SK-N-SH (cell line): ENCODE data around the gene MTNR1A. TPM values are rescaled to one million over a fixed set of nuclear protein-coding genes. Genes with fewer than 3 reads are reported as not detected.

ENCODE experiments used
- CTCF ChIA-PET: fragments of 300-600, 350-600 bp; formaldehyde crosslinking; extraction: SDS; loops from one replicate; lab custom pipeline; 2021; lab: Yijun Ruan, JAX
- POLR2A ChIA-PET: fragments of 350-600 bp; sonication (Branson Sonifier 250); formaldehyde crosslinking; extraction: SDS; loops from one replicate; lab custom pipeline; 2020; ENCODE audit warnings: antibody characterized with exemption, inconsistent platforms; lab: Yijun Ruan, JAX
- DNase-seq: peaks from one replicate; pipeline ENCODE4 v3.0.0; 2012
- H2AFZ ChIP-seq: fragments of 200-600 bp; sonication (generic); 2 replicates; pipeline ENCODE4 v1.8.1; 2016; ENCODE audit warnings: antibody characterized with exemption, mild to moderate bottlenecking, low read depth
- H3F3A ChIP-seq: fragments of 200-600 bp; sonication (generic); replicated peaks from 2 replicates; pipeline ENCODE3; 2016; ENCODE audit warnings: antibody characterized with exemption, mild to moderate bottlenecking; ENCODE audit not compliant: insufficient read depth
- H3K27ac ChIP-seq, 2 experiments: fragments of 200-500 bp in 1 of 2; fragments of 200-600 bp in 1 of 2; sonication (Bioruptor generic) in 1 of 2; sonication (generic), shearing (Covaris generic) in 1 of 2; 2 replicates each; pipeline versions ENCODE4 v1.5.1 to v1.6.1; 2014 to 2016; ENCODE audit warnings: low read depth in 2 of 2, inconsistent platforms in 1 of 2, low read length in 1 of 2, mild to moderate bottlenecking in 1 of 2, mixed read lengths in 1 of 2
- H3K27me3 ChIP-seq: fragments of 200-600 bp; sonication (generic), shearing (Covaris generic); 2 replicates; pipeline ENCODE4 v1.6.1; 2016; ENCODE audit warnings: mixed run types; ENCODE audit not compliant: insufficient read depth
- H3K36me3 ChIP-seq, 2 experiments: fragments of 200-500 bp in 1 of 2; fragments of 200-600 bp in 1 of 2; sonication (Bioruptor generic) in 1 of 2; sonication (generic) in 1 of 2; replicated peaks in 1 of 2; 2 replicates each; pipeline versions ENCODE3 to v1.5.1; 2014 to 2016; ENCODE audit warnings: low read length in 1 of 2, mild to moderate bottlenecking in 1 of 2; ENCODE audit not compliant: insufficient read depth in 2 of 2, control insufficient read depth in 1 of 2
- H3K4me1 ChIP-seq, 2 experiments: fragments of 200-500 bp in 1 of 2; fragments of 200-600 bp in 1 of 2; sonication (Bioruptor generic) in 1 of 2; sonication (generic), shearing (Covaris generic) in 1 of 2; 2 replicates each; pipeline versions ENCODE4 v1.5.1 to v1.6.1; 2014 to 2016; ENCODE audit warnings: low read depth in 1 of 2, low read length in 1 of 2, mixed run types in 1 of 2; ENCODE audit not compliant: insufficient read depth in 2 of 2, control insufficient read depth in 1 of 2
- H3K4me2 ChIP-seq: fragments of 200-600 bp; sonication (generic), shearing (Covaris generic); 2 replicates; pipeline ENCODE4 v1.6.1; 2017; ENCODE audit warnings: mixed run types
- H3K4me3 ChIP-seq, 2 experiments: fragments of 200-500 bp in 1 of 2; fragments of 200-600 bp in 1 of 2; sonication (Bioruptor generic) in 1 of 2; sonication (generic), shearing (Covaris generic) in 1 of 2; 2 replicates each; pipeline versions ENCODE4 v1.5.1 to v1.8.1; 2014 to 2016; ENCODE audit warnings: low read depth in 2 of 2, inconsistent platforms in 1 of 2, low read length in 1 of 2, mild to moderate bottlenecking in 1 of 2, mixed read lengths in 1 of 2, moderate library complexity in 1 of 2
- H3K79me2 ChIP-seq: fragments of 200-600 bp; sonication (generic); 2 replicates; pipeline ENCODE4 v1.8.1; 2017; ENCODE audit warnings: mild to moderate bottlenecking; ENCODE audit not compliant: insufficient read depth
- H3K9ac ChIP-seq: fragments of 200-600 bp; sonication (generic); 2 replicates; pipeline ENCODE4 v1.6.1; 2017; ENCODE audit warnings: mixed run types
- H3K9me2 ChIP-seq: fragments of 200-600 bp; sonication (generic); 2 replicates; pipeline ENCODE4 v1.6.1; 2017; ENCODE audit warnings: mixed run types
- H3K9me3 ChIP-seq: fragments of 200-600 bp; sonication (generic); 2 replicates; pipeline ENCODE4 v1.6.1; 2017; ENCODE audit warnings: mixed run types, mild to moderate bottlenecking, moderate library complexity
- H4K20me1 ChIP-seq: fragments of 200-600 bp; sonication (generic); 2 replicates; pipeline ENCODE4 v1.6.1; 2017; ENCODE audit warnings: mild to moderate bottlenecking, mixed run types; ENCODE audit not compliant: insufficient read depth
- JUND ChIP-seq: IDR thresholded peaks from 2 replicates; pipeline ENCODE4 v1.4.0; 2012
- MXI1 ChIP-seq: IDR thresholded peaks from 2 replicates; pipeline ENCODE4 v1.6.1; 2012; ENCODE audit warnings: mild to moderate bottlenecking, low read depth, low read length, improper control_type of control experiment
- SIN3A ChIP-seq: IDR thresholded peaks from 2 replicates; pipeline ENCODE4 v1.6.1; 2012; ENCODE audit warnings: low read depth, mild to moderate bottlenecking, low read length, moderate library complexity, borderline replicate concordance
- TEAD4 ChIP-seq: IDR thresholded peaks from 2 replicates; pipeline ENCODE4 v1.4.0; 2012; ENCODE audit warnings: mild to moderate bottlenecking, borderline replicate concordance; ENCODE audit not compliant: insufficient read depth
- USF2 ChIP-seq: fragments of 150-350 bp; IDR thresholded peaks from 2 replicates; pipeline ENCODE4 v1.6.1; 2017; ENCODE audit warnings: antibody characterized with exemption, low read length, low read depth, borderline replicate concordance
- whole genome bisulfite sequencing: methylation state at CpG from one replicate; pipeline ENCODE4 v1.1.6; 2017; ENCODE audit warnings: low lambda C conversion rate; 5-methylcytosine and 5-hydroxymethylcytosine counted together
- polyA plus RNA-seq, 3 experiments: library from polyadenylated mRNA; depleted of rRNA; stranded (reverse); fragments of >200 nt; gene quantifications; 2 replicates each; pipeline ENCODE4 v1.2.3, GENCODE V29; 2012
- TF ChIP-seq, protein P1 (sequence below): IDR thresholded peaks from 2 replicates; pipeline ENCODE4 v1.4.0; 2012; ENCODE audit warnings: low read depth
- TF ChIP-seq, protein P2 (sequence below): IDR thresholded peaks from 2 replicates; pipeline ENCODE4 v1.4.0; 2012; ENCODE audit warnings: low read depth, borderline replicate concordance
- TF ChIP-seq, protein P3 (sequence below): fragments of 150-350 bp; IDR thresholded peaks from 2 replicates; pipeline ENCODE4 v1.6.1; 2016; ENCODE audit warnings: mild to moderate bottlenecking, low read depth, low read length

The MTNR1A gene
- polyA plus RNA-seq, 1 of the 3 experiments (the other 2 are of a cell fraction): not detected

DNA sequence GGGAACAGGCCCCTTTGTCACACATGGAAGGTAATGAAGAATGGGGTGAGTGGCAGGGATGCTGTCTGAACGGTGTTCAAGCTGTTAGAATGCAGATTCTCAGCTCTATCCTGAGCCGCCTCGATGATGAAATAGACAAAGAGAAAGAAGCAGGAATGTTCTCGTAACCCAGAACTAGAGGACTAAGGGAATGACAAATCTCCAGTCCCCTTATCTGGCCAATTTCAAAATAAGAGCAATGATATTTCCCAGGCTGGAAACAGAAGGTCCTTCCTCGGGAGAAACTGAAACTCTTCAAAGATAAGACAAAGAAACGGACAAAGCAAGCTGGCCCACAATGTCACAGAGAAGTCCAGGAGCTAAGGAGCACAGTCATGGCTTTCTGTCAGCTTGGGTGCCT lies 29.5 kb upstream of the MTNR1A start:
- Histone ChIP-seq H4K20me1 (no peaks in the 10 kb centered on the region), H3K9ac (no peak overlapping the region), H3K36me3 (peaks cover 3 to 16% of the 10 kb centered on the region in 2 experiments), H3K4me2 (no peak overlapping the region), H2AFZ (no peak overlapping the region), H3K9me2 (no peaks in the 10 kb centered on the region), H3K27me3 (no peaks in the 10 kb centered on the region; the same call in 1 of the 2 replicates), H3K4me1 (no peaks in the 10 kb centered on the region), H3K9me3 (no peaks in the 10 kb centered on the region), H3F3A (no peaks in the 10 kb centered on the region), H3K27ac (no peak overlapping the region), H3K4me3 (no peak overlapping the region), H3K79me2 (no peaks in the 10 kb centered on the region; the same call in 1 of the 2 replicates)
- 57% methylated on average over 6 of the region's 6 CpGs for WGBS
- DNase-seq: no peak
- ChIA-PET POLR2A (no interaction called here), CTCF (interaction anchor here (0.8 to 8.0 kb wide), 2 partner anchors 112 to 287 kb away, joined by 3 to 97 read pairs; no protein-coding TSS in a partner anchor)
- no peak for TF ChIP-seq JUND

- WGBS: 36% methylated on average over 6 of the region's 6 CpGs
- Histone ChIP-seq H3K4me2 (no peak overlapping the region), H3K79me2 (no peaks in the 10 kb centered on the region; the same call in 1 of the 2 replicates), H3F3A (no peaks in the 10 kb centered on the region), H3K9me3 (no peaks in the 10 kb centered on the region), H4K20me1 (no peaks in the 10 kb centered on the region), H3K4me1 (no peaks in the 10 kb centered on the region), H3K36me3 (peaks cover 0 to 9% of the 10 kb centered on the region in 2 experiments)
- no peak for TF ChIP-seq MXI1
- TF ChIP-seq, protein P1, sequence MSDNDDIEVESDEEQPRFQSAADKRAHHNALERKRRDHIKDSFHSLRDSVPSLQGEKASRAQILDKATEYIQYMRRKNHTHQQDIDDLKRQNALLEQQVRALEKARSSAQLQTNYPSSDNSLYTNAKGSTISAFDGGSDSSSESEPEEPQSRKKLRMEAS: no peak
- TF ChIP-seq TEAD4: no peak
- TF ChIP-seq USF2: no peak
- TF ChIP-seq SIN3A: no peak
- TF ChIP-seq, protein P2, sequence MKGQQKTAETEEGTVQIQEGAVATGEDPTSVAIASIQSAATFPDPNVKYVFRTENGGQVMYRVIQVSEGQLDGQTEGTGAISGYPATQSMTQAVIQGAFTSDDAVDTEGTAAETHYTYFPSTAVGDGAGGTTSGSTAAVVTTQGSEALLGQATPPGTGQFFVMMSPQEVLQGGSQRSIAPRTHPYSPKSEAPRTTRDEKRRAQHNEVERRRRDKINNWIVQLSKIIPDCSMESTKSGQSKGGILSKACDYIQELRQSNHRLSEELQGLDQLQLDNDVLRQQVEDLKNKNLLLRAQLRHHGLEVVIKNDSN: no peak
- TF ChIP-seq, protein P3, sequence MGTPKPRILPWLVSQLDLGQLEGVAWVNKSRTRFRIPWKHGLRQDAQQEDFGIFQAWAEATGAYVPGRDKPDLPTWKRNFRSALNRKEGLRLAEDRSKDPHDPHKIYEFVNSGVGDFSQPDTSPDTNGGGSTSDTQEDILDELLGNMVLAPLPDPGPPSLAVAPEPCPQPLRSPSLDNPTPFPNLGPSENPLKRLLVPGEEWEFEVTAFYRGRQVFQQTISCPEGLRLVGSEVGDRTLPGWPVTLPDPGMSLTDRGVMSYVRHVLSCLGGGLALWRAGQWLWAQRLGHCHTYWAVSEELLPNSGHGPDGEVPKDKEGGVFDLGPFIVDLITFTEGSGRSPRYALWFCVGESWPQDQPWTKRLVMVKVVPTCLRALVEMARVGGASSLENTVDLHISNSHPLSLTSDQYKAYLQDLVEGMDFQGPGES: no peak
- no peak for TF ChIP-seq JUND
- TF ChIP-seq, all 33 proteins: peak for 0
- POLR2A ChIA-PET: no interaction called here
- CTCF ChIA-PET: interaction anchor here (1.1 kb wide), 1 partner anchor 117 kb away, joined by 3 read pairs; no protein-coding TSS in a partner anchor
- DNase-seq: no peak
- H3K27me3 ChIP-seq: no peaks in the 10 kb centered on the region
- no peak overlapping the region for H3K4me3 ChIP-seq
- H3K9me2 ChIP-seq: no peaks in the 10 kb centered on the region
- no peak overlapping the region for H3K9ac ChIP-seq
- no peak overlapping the region for H2AFZ ChIP-seq
- no peak overlapping the region for H3K27ac ChIP-seq
Observed at GRCh38 chr4:186581421-186581820, 26.1 kb upstream of the MTNR1A start.
